Neural progenitor cell (in vitro differentiated cells): ENCODE results near the gene SFI1.

ENCODE experiments used
- CTCF ChIP-seq: fragments of 200-600 bp; sonication (generic); IDR thresholded peaks from 2 replicates; pipeline ENCODE4 v1.5.1; 2017; ENCODE audit warnings: antibody characterized with exemption, mild to moderate bottlenecking
- EZH2 ChIP-seq: fragments of 200-600 bp; sonication (generic); IDR thresholded peaks from 2 replicates; pipeline ENCODE4 v1.6.1; 2017; ENCODE audit warnings: antibody characterized with exemption, mild to moderate bottlenecking, moderate library complexity
- EZH2phosphoT487 ChIP-seq: fragments of 200-600 bp; sonication (generic); IDR thresholded peaks from 2 replicates; pipeline ENCODE4 v1.6.1; 2017; ENCODE audit warnings: antibody characterized with exemption

- TF ChIP-seq CTCF (no peak), EZH2phosphoT487 (no peak), EZH2 (no peak)
Observed at GRCh38 chr22:31637447-31637890, 141.1 kb downstream of the SFI1 start.
